Midbrain (tissue), 1 donor: Measurements from ENCODE around the gene DENND10.
"Not testable (repeated sequence)": the region's sequence is repeated elsewhere in the genome, so short reads cannot be mapped to it uniquely, and the experiment has no call there.

Experiments
- DNase-seq: peaks from one replicate; lab custom pipeline; 2025; lab: John Stamatoyannopoulos, UW

DENND10 gene, protein sequence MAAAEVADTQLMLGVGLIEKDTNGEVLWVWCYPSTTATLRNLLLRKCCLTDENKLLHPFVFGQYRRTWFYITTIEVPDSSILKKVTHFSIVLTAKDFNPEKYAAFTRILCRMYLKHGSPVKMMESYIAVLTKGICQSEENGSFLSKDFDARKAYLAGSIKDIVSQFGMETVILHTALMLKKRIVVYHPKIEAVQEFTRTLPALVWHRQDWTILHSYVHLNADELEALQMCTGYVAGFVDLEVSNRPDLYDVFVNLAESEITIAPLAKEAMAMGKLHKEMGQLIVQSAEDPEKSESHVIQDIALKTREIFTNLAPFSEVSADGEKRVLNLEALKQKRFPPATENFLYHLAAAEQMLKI

DNA sequence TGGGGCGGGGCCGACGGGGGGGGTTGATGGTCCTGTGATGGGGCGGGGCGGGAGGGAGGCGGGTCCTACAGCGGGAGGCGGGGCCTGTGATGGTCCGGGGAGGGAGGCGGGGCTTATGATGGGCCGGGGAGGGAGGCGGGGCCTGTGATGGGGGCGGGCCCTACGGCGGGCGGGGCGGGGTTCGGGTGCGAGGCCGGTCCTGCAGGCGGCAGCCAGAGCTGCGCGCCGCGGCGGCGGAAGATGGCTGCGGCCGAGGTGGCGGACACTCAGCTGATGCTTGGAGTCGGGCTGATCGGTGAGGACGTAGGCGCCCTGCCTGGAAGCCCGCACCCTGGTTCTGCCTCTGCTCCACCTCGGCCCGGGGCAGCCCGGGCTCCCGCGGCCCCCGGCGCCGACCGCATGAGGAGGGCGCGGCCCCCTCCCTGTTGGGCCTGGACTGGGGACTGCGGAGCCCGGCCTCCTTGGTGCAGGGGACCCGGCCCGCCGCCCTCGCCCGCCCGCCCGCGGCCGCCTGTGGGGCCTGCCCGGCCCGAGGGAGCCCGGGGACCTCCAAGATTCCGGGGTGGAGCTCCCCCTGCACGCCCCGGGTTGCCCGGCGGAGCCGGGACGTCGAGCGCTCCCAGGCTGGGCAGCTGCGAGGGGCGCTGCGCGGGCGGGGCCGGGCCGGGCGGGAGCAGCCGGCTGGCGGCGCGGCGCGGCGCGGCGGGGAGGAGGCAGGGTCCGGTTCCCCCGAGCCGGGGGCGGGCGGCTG is at the start of gene DENND10:
DENND10 (plus strand) TSS at position 211 of the 751 bp plus-strand sequence; CDS start at position 241, 30 bp downstream.
- peak; percentile 86 for DNase-seq

DNA sequence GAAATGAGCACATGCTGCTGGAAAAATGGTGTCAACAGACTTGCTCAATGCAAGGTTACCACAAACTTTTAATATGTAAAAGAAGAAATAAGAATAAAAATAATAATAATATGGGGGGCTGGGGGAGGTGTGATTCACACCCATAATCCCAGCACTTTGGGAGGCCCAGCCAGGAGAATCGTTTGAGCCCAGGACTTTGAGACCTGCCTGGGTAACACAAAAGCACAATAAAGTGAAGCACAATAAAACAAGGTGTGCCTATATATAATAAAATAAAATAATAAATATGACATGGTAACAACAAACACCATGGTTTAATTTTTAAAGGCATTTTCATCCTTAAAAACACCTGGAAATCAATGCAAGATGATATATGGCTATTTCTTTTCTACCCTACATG is 48.4 kb upstream of the DENND10 start:
- DNase-seq: no peak

DNA sequence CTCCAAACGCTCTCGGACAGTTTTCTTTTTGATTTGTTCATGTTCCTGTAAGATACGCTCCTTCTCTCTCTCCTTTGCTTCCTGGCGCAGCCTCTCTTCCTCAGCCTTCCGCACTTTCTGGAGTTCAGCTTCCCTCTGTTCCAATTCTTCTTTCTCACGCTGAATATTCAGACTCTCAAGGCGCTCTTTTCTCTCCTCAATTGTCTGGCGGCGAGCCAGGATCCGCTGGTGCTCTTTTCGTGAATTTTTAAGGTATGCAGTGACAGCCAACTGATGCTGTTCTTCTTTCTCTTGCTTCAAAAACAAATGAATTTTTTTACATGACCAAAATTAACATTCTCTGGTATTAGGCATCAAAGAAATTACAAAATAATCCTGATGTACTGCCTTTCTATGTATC is 45.9 kb upstream of the DENND10 start:
- no peak for DNase-seq

DNA sequence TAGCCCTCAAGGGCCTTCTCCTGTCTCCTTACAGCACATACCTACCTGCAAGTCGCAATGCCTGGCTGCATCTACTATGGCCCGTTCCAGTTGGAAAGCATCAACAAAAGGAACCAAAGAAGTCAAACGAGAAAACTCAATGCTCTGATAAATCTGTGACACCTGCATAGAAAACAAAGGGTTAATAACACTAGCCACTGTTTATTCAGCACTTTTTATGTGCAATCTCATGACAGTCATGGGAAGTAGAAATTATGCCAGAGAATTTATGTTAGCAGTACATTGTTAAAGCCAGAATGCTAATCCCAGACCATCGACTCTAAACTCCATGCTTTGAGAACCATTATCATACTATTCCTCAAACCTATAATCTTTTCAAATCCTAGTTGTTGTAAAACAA is 44.4 kb upstream of the DENND10 start:
- DNase-seq: no peak

DNA sequence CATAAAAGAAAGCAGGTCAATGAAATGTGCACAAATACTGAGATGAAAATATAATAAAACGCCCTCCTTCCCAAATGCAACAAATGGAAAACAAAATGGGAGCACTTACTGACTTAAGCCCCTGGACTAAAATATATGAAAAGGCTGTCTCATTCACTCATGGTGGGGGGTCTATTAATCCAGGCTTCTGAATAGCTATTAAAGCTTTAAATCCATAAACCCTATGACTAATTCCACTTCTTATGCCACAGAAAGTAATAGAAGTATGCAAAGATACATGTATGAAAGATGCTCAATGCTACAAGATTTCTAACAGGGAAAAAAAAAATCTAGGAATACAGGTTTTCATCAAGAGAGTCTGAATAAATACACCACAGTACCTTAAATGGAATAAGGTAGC is 43.8 kb upstream of the DENND10 start:
- no peak for DNase-seq

DNA sequence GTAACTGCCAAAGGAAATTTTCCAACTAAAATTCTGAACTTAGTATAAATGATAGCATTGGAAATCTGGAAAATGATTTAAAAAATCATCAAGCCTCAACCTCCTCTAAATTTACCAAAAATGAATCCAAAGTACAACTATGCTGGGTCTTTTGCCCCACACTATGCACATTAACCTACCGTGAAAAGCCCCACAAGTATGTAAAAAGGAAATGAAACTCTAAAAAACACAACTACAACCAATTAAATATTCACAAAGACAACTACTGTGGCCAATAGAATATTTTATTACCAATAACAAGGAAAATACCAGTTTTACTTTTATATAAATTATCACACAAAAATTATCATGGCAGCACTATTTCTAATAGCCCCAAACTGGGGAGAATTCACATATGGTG is 42.6 kb upstream of the DENND10 start:
- DNase-seq: no peak

DNA sequence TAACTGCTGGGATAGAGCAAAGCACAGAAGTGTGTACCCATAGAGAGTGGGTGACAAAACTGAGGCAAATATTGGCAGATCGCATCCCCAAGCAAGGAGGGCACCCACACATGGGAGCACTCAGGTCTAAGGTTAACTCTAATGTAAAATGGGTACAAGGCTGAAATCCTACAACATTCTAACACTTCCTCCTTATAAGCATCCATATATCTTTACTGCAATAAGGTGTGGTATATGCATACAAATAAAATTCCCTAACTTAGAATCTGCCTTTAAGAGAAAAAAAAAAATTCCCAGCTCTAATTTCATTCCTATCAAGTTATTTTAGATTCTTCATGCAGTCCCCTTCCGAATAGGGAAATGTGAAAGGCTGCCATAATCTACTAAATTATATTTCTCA is 42.0 kb upstream of the DENND10 start:
- DNase-seq: no peak

DNA sequence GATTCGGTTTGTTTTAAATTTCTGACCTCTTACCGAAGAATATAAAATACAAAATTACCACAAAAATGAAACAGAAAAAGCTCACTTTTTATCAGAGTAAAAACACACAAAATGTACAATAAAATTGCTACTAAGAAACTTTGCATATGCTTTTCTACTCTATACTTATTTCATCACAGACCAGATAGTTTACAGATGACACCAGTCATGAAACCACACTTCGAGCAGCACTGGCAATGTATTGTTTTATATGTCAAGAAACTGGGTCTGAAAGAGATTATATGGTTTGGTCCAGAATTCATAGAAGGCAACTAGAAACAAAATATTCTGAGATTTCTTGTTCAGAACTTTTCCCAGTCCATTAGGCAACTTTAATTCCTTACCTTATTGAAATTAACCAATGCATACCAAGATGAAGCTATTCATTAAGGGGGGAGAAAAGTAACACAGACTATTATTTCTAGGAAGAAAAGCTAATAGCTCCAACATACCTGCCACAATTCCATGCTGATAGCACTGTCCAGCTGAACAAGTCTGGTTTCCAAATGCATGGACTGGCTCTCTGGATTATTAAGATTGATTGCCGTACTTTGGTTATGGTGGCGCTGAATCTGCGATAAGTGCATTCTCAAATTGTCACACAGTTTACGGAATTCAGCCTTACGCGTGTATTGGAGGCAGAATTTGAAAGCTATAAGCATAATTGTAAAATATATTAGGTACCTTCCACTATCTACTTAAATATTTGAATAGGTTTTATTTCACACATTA is 33.3 kb upstream of the DENND10 start:
- no peak for DNase-seq

DNA sequence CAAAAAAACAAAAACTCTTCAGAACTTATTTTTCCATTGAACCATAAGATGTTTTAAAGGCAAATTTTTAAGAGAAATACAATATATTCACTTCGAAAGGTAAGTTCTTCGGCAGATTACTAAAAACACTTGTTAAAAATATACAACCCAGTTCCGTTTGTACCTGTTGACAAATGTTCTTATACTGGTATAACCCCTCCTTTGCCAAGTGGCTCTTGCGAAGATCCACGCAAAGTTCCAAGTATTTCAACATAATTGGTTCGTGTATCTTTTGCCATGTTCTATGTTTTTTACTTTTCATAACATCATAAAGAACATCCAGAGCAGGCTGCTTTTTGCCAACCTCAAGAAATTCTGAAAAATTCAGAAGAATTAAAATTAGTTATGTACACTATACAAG is 30.3 kb upstream of the DENND10 start:
- DNase-seq: no peak

DNA sequence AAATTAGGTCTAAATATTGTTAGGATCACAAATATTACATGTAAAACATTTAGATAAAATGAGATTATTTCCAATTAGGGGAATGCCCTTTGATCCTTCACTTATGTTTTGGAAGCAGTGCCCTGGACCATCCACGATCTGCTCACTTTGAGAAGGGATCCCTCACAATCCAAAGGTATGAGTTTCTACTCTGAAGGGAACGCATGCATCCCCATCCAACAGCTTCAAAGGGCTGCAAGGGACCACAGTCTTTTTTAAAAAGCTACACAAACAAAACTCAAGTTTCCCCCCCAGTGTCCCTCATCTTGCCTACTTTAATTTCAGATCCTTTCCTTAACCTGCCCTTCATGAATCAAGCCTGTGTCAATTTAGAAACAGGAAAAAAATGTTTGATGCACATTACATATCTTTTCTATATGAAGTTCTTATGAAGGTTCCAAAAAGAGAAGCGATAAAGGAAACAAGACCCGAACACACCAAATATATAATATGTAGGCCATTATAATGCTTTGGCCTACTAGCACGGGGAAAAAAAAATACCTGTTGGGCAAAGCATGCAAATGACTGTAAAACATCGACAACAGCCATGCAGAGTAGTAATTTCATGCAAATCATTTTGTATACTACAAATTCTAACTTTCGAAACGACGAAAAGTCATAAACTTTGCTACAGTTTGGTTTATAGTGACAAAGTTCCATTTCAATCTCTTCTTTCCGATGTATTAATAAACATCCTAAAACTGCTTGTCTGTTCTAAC is 25.3 kb upstream of the DENND10 start:
- no peak for DNase-seq

DNA sequence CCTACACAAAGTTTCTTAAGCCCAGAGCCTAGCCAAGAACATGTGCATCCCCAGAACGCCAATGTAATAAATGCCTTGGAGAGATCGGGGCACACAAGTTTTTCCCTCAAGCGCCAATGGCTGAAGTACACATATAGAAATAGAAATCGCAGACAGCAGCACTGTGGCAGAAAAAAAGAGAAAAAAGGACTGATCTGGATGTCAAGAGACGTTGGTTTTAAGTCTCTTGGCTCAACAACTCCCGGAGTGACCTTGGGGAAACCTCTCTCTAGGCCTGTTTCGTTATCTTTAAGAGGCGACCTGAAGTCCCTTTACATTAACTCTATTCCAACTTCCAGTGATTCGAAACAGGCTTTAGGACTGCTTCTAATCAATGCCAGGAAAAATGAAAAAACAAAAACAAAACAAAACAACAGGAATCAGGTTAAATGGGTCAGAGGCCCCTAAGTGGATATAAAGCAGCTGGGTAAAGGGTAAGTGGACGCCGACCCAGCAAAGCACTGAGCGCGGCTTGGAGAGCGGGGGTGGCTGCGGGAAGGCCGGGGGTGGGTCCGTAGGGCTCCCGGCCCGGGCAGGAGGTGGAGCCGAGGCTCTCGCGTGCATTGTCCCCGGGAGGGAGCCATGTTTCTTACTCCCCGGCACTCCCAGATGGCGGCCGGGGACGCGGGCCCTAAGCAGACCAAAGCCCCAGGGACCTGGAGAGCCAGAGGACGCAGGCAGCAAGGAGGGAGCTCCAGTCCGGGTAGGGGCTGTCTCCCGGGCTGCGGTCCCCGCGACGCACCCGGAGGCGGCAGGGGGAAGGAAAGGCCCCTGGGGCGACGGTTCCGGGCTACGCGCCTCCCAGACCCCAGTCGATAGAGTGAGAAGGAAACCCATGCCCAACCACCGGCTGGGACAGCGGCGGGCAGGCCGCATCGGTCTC is 24.1 kb upstream of the DENND10 start:
- DNase-seq: peak; percentile 49

DNA sequence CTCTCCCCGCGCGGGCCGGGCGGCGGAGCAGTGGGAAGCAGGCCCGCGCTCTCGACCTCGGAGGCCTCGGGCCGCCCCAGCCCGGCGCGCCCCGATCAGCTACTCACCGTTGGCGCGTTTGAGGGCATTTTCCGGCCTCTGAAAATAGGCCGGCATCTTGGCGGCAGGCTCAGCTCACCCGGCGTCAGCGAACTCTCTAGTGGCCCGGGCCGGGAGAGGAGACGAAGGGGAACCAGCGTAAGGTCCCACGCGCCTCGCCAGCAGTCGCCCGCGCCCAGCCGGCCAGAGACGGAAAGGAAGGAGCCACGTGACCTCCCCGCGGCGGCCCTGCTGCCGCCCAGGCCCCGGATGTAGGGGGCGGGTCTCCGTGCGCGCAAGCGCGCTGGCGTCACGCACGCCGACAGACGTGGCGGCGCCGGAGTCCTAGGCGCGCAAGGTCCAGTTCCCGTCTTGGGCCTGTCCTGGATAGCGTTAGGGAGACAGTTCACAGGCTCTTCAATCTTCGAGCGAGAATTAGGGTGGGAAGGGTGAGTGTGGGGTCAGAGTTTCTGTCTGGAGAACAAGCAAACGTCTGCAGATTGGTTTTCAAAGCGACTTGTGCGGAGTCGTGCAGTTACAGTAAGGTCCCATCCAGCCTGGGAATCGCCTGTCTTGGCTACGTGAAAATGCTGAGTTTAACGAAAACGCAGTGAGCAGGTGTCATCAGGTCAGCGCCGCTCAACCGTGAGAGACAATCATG is 23.2 kb upstream of the DENND10 start, which contains the start of gene EIF3A:
EIF3A (minus strand) TSS at position 297 of the 739 bp plus-strand sequence; CDS start at position 156, 141 bp downstream.
- DNase-seq: peak; percentile 95

DNA sequence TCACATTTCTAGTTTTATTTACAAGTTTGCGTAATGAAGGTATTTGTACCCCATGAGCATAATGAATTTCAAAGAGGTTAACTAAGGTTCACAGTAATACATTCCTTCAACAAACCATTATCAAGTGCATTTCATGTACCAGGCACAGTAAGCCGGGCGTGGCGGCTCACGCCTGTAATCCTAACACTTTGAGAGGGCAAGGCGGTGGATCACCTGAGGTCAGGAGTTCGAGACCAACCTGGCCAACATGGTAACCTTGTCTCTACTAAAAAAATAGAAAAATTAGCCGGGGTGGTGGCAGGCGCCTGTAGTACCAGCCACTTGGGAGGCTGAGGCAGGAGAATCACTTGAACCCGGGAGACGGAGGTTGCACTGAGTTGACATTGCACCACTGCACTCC is 19.0 kb upstream of the DENND10 start:
- no peak for DNase-seq

DNA sequence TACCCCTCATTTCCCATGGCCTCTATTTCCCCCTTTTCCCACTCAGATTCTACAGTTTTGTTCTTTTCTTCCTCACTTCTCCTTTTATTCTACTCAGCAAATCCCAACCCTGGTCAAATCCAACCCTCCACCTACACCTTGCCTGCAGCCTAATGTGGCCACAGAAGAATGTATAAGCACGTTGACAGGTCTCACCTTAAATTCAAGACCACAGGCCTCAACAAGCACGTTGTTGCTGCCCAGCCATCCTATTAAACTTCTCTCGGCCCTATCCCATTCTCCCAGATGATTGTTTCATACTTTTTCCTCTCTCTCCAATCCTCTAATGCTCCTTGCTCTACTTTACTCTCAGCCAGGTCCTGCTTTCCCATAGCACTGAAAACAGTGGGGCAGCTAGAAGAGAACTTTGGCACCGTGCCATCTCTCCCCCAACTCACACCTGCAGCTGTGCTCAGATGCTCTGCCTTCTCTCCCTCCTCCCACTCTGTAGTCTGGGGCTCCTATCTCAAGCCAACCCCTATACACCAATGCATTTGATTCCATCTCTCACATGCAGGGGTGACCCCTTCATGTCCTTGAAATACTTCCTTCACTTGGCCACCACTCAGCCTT is 16.5 kb upstream of the DENND10 start:
- DNase-seq: no peak

DNA sequence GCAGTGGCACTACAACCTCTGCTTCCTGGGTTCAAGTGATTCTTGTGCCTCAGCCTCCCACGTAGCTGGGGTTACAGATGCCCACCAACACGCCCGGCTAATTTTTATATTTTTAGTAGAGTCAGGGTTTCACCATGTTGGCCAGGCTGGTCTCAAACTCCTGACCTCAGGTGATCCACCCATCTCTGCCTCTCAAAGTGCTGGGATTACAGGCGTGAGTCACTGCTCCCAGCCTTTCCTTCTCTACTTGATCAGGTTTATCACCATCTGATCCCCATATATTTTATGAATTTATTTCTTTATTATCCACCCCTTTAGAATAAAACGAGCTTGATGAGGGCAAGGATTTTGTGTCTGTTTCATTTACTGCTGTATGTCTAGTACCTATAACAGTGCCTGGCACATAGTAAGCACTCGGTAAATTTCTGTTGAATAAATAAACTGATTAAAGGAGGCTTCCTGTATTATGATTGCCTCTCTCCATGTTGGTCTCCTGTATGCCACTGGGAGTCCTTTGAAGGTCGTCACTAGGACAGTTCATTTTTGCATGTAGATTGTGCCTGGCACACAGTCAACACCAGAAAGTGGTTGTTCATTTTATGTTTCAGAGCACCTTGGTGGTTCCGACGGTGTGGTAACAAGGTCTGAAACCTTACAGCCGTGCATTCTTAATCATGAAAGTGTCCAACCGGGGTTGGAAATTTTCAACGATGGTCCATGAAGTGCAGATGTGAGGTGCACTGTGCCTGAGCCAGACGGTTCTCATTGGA is 13.7 kb upstream of the DENND10 start:
- no peak for DNase-seq

DNA sequence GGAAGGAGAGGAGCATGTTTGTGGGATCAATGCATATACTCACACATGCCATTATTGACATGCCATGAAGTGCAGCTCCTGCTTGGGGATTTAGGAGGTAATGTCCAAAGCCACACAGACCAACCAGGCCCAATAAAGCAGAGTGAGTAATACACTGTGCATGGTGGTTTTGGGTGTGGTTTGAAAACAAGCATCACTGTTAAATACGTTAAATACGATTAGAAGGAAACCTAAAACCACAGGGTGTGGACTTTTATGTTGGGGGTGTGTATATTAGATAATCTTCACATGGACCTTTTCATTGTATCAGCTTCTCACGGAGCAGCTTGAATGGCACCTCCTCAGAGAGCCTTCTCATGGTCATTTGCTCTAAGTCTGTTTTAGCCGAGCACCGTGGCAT is 12.9 kb upstream of the DENND10 start:
- DNase-seq: no peak

DNA sequence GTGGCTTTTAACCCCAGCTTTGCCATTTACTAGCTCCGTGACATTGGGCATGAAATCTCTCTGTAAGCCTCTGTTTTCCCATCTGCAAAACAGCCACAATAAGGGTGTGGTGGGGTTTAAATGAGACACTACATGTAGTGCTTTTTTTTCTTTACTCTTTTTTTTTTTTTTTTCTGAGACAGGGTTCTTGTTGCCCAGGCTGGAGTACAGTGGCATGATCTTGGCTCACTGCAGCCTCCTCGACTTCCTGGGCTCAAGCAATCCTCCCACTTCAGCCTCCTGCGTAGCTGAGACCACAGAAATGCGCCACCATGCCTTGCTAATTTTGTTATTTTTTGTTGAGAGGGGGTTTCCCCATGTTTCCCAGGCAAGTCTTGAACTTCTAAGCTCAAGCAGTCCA is 8.3 kb upstream of the DENND10 start:
- no peak for DNase-seq

DNA sequence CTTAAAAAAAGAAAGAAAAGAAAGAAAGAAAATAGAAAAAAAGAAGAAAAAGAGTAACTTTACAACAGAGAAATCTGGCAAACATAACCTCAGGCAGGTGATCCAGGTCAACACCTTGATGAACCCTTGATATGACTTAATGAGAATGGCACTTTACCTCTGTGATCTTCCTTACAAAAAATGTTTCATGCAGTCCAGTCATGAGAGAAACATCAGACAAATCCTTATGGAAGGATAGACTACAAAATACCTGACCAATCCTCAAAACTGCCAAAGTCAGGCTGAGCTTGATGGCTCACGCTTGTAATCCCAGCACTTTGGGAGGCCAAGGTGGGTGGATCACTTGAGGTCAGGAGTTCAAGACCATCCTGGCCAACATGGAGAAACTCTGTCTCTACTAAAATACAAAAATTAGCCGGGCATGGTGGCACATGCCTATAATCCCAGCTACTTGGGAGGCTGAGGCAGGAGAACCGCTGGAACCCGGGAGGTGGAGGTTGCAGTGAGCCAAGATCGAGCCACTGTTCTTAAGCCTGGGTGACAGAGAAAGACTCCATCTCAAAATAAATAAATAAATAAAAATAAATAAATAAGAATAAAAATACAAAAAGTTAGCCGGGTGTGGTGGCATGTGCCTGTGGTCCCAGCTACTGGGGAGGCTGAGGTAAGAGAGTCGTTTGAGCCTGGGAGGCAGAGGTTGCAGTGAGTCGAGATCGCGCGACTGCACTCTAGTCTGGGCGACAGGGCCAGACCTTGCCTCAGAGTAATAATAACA is 7.1 kb upstream of the DENND10 start:
- DNase-seq: not testable (repeated sequence)
